H1 (cell line): Measurements from ENCODE around the gene DMAC2. TPM values are rescaled to one million over a fixed set of nuclear protein-coding genes. Genes with fewer than 3 reads are reported as not detected.

ENCODE experiments used
- CTCF ChIA-PET: fragments of 300-600 bp; sonication (Branson Sonifier 250); formaldehyde crosslinking; loops from one replicate; lab custom pipeline; 2021; ENCODE audit not compliant: partially characterized antibody; lab: Charles Lee
- POLR2A ChIA-PET: fragments of 300-600 bp; sonication (Branson Sonifier 250); formaldehyde crosslinking; loops from one replicate; lab custom pipeline; 2021; ENCODE audit warnings: inconsistent platforms; ENCODE audit not compliant: partially characterized antibody; lab: Charles Lee
- DNase-seq, 2 experiments: peaks; one replicate each; pipeline versions ENCODE4 v3.0.0 to v3.0.0-alpha.2; 2010 to 2022; ENCODE audit warnings: low spot score in 2 of 2, low read depth in 1 of 2, mixed read lengths in 1 of 2
- FAIRE-seq: peaks from 2 replicates; lab custom pipeline; 2011; peaks lifted over from hg19 to GRCh38; lab: Jason Lieb, UNC
- H2AFZ ChIP-seq: 2 replicates; pipeline ENCODE4 v1.8.1; 2012; ENCODE audit warnings: low read length, inconsistent platforms
- H2AK5ac ChIP-seq: 2 replicates; pipeline ENCODE4 v1.6.1; 2013; ENCODE audit warnings: low read depth, low read length
- H2BK120ac ChIP-seq: replicated peaks from 2 replicates; pipeline ENCODE3; 2013; ENCODE audit warnings: low read depth, low read length, inconsistent platforms
- H2BK12ac ChIP-seq: 2 replicates; pipeline ENCODE4 v1.6.1; 2013; ENCODE audit warnings: low read depth, low read length
- H2BK15ac ChIP-seq: 2 replicates; pipeline ENCODE4 v1.6.1; 2013; ENCODE audit warnings: low read length
- H2BK20ac ChIP-seq: 2 replicates; pipeline ENCODE4 v1.6.1; 2013; ENCODE audit warnings: low read length
- H2BK5ac ChIP-seq: 2 replicates; pipeline ENCODE4 v1.6.1; 2013; ENCODE audit warnings: low read depth, low read length
- H3K14ac ChIP-seq: 2 replicates; pipeline ENCODE4 v1.6.1; 2013; ENCODE audit warnings: inconsistent platforms; ENCODE audit not compliant: insufficient read length
- H3K18ac ChIP-seq: 2 replicates; pipeline ENCODE4 v1.6.1; 2013; ENCODE audit warnings: low read length; ENCODE audit errors: extremely low read depth
- H3K23ac ChIP-seq: 2 replicates; pipeline ENCODE4 v1.6.1; 2013; ENCODE audit warnings: inconsistent platforms; ENCODE audit not compliant: insufficient read length
- H3K23me2 ChIP-seq: 2 replicates; pipeline ENCODE4 v1.6.1; 2013; ENCODE audit warnings: low read depth, low read length
- H3K27ac ChIP-seq: 2 replicates; pipeline ENCODE4 v1.6.1; 2011; ENCODE audit warnings: low read depth, low read length, inconsistent platforms
- H3K27me3 ChIP-seq, 4 experiments: replicated peaks in 1 of 4; 1 replicate in 1 of 4; 2 replicates in 3 of 4; pipeline versions ENCODE4 v1.6.1 to v1.8.1; 2011 to 2013; ENCODE audit warnings: low read length in 3 of 4, mild to moderate bottlenecking in 3 of 4, inconsistent platforms in 2 of 4, mixed read lengths in 2 of 4, moderate library complexity in 1 of 4; ENCODE audit not compliant: control insufficient read depth in 3 of 4, insufficient read depth in 3 of 4; ENCODE audit errors: extremely low read depth in 1 of 4
- H3K36me3 ChIP-seq, 4 experiments: 2 replicates each; pipeline versions ENCODE4 v1.6.1 to v1.8.1; 2011 to 2013; ENCODE audit warnings: mild to moderate bottlenecking in 4 of 4, low read length in 3 of 4, moderate library complexity in 2 of 4, control low read depth in 1 of 4, inconsistent platforms in 1 of 4; ENCODE audit not compliant: insufficient read depth in 4 of 4, control insufficient read depth in 2 of 4
- H3K4ac ChIP-seq: replicated peaks from 2 replicates; pipeline ENCODE3; 2013; ENCODE audit warnings: low read length, low read depth, mixed read lengths, inconsistent platforms; ENCODE audit not compliant: insufficient read length
- H3K4me1 ChIP-seq, 4 experiments: replicated peaks in 1 of 4; 1 replicate in 1 of 4; 2 replicates in 3 of 4; pipeline versions ENCODE4 v1.6.1 to v1.8.1; 2011 to 2013; ENCODE audit warnings: low read length in 3 of 4, inconsistent platforms in 2 of 4, mixed read lengths in 1 of 4; ENCODE audit not compliant: insufficient read depth in 4 of 4, control insufficient read depth in 3 of 4
- H3K4me2 ChIP-seq, 2 experiments: 2 replicates each; pipeline versions ENCODE4 v1.6.1 to v1.8.1; 2011 to 2013; ENCODE audit warnings: low read depth in 2 of 2, low read length in 2 of 2, control low read depth in 1 of 2, inconsistent platforms in 1 of 2, mild to moderate bottlenecking in 1 of 2; ENCODE audit not compliant: insufficient read depth in 1 of 2
- H3K4me3 ChIP-seq, 4 experiments: fragments of 200-600, 300-600 bp in 1 of 4; sonication (generic), shearing (Covaris generic), sonication (Bioruptor Twin) in 1 of 4; 2 replicates each; pipeline versions ENCODE4 v1.5.1 to v1.8.1; 2011 to 2016; ENCODE audit warnings: low read length in 4 of 4, low read depth in 3 of 4, control low read depth in 2 of 4, inconsistent platforms in 2 of 4, mild to moderate bottlenecking in 2 of 4, mixed read lengths in 1 of 4, moderate library complexity in 1 of 4; ENCODE audit not compliant: insufficient read depth in 2 of 4; ENCODE audit errors: extremely low read depth in 1 of 4
- H3K56ac ChIP-seq: replicated peaks from 2 replicates; pipeline ENCODE3; 2013; ENCODE audit warnings: low read depth, mild to moderate bottlenecking, mixed read lengths, low read length, inconsistent platforms; ENCODE audit not compliant: insufficient read length
- H3K79me1 ChIP-seq: 2 replicates; pipeline ENCODE4 v1.6.1; 2013; ENCODE audit warnings: low read depth, low read length, control low read depth
- H3K79me2 ChIP-seq, 2 experiments: 2 replicates each; pipeline versions ENCODE4 v1.6.1 to v1.8.1; 2012 to 2013; ENCODE audit warnings: low read length in 2 of 2, mild to moderate bottlenecking in 2 of 2, inconsistent platforms in 1 of 2; ENCODE audit not compliant: insufficient read depth in 2 of 2, control insufficient read depth in 1 of 2
- H3K9ac ChIP-seq, 4 experiments: replicated peaks in 1 of 4; 1 replicate in 1 of 4; 2 replicates in 3 of 4; pipeline versions ENCODE4 v1.6.1 to v1.8.1; 2011 to 2013; ENCODE audit warnings: low read depth in 3 of 4, low read length in 3 of 4, control low read depth in 2 of 4, mild to moderate bottlenecking in 2 of 4, moderate library complexity in 2 of 4, inconsistent platforms in 1 of 4; ENCODE audit errors: extremely low read depth in 1 of 4
- H3K9me3 ChIP-seq, 2 experiments: 2 replicates each; pipeline versions ENCODE4 v1.6.1 to v1.8.1; 2012 to 2013; ENCODE audit warnings: mild to moderate bottlenecking in 2 of 2, moderate library complexity in 2 of 2, control low read depth in 1 of 2, inconsistent platforms in 1 of 2, low read depth in 1 of 2, low read length in 1 of 2, mixed read lengths in 1 of 2; ENCODE audit not compliant: insufficient read depth in 2 of 2
- H4K20me1 ChIP-seq, 2 experiments: replicated peaks in 1 of 2; 2 replicates each; pipeline versions ENCODE3 to v1.8.1; 2011 to 2013; ENCODE audit warnings: inconsistent platforms in 2 of 2, low read length in 2 of 2, mild to moderate bottlenecking in 1 of 2; ENCODE audit not compliant: insufficient read depth in 2 of 2, control insufficient read depth in 1 of 2
- H4K5ac ChIP-seq: 2 replicates; pipeline ENCODE4 v1.6.1; 2013; ENCODE audit warnings: low read length, low read depth, mixed read lengths, inconsistent platforms; ENCODE audit not compliant: insufficient read length
- H4K8ac ChIP-seq: 2 replicates; pipeline ENCODE4 v1.8.0; 2013; ENCODE audit warnings: mild to moderate bottlenecking, moderate library complexity, low read length, inconsistent platforms; ENCODE audit not compliant: insufficient read depth; ENCODE audit errors: extremely low read depth
- H4K91ac ChIP-seq: replicated peaks from 2 replicates; pipeline ENCODE3; 2013; ENCODE audit warnings: low read length, mixed read lengths, inconsistent platforms; ENCODE audit not compliant: insufficient read length
- EP300 ChIP-seq, 2 experiments: IDR thresholded peaks; 1 replicate in 1 of 2; 2 replicates in 1 of 2; pipeline ENCODE4 v1.6.1; 2011 to 2012; ENCODE audit warnings: low read depth in 2 of 2, low read length in 2 of 2, mild to moderate bottlenecking in 2 of 2, borderline replicate concordance in 1 of 2, inconsistent platforms in 1 of 2, moderate library complexity in 1 of 2
- MAFK ChIP-seq: IDR thresholded peaks from 2 replicates; pipeline ENCODE4 v1.6.1; 2012; ENCODE audit warnings: low read depth, mild to moderate bottlenecking, improper control_type of control experiment, low read length
- SP2 ChIP-seq: IDR thresholded peaks from 2 replicates; pipeline ENCODE4 v1.6.1; 2012; ENCODE audit warnings: mild to moderate bottlenecking, low read length, inconsistent platforms
- WGBS, 2 experiments: shearing (Covaris generic) in 1 of 2; methylation state at CpG; one replicate each; pipeline versions ENCODE4 v1.1.6 to v1.1.7; 2013 to 2015; ENCODE audit warnings: low lambda C conversion rate in 2 of 2, mixed read lengths in 2 of 2, inconsistent platforms in 1 of 2, low coverage in 1 of 2, missing lambda C conversion rate in 1 of 2; ENCODE audit not compliant: insufficient replicate concordance in 2 of 2, insufficient coverage in 1 of 2, insufficient read length in 1 of 2; ENCODE audit errors: extremely low coverage in 1 of 2, missing lambda C conversion rate in 1 of 2; 5-methylcytosine and 5-hydroxymethylcytosine counted together
- polyA plus RNA-seq, 7 experiments: library from polyadenylated mRNA; depleted of rRNA in 3 of 7; stranded (reverse) in 5 of 7; unstranded in 2 of 7; fragments of >200 nt in 5 of 7; fragments of 200-250 nt in 2 of 7; gene quantifications; 1 replicate in 5 of 7; 2 replicates in 1 of 7; 4 replicates in 1 of 7; pipeline versions ENCODE4 v1.2.1 to v1.2.3, GENCODE V29; 2011 to 2013; ENCODE audit warnings: missing spikeins in 2 of 7, mixed read lengths in 2 of 7
- total RNA-seq: library from RNA; stranded (reverse); fragmentation: NEBNext Ultra II Directional; extraction: Animal tissue kit (Norgen Biotek cat#: 25700); gene quantifications from 2 replicates; pipeline ENCODE4 v1.2.1, GENCODE V29; 2021
- TF ChIP-seq, protein P1 (sequence below): IDR thresholded peaks from 2 replicates; pipeline ENCODE4 v1.6.1; 2012; ENCODE audit warnings: inconsistent platforms

The DMAC2 gene
- total and polyA plus RNA-seq, 2 of the 8 experiments (the other 6 are each of a cell fraction or from before 2014, with no cell fraction given): 86.8 to 170 TPM

DNA sequence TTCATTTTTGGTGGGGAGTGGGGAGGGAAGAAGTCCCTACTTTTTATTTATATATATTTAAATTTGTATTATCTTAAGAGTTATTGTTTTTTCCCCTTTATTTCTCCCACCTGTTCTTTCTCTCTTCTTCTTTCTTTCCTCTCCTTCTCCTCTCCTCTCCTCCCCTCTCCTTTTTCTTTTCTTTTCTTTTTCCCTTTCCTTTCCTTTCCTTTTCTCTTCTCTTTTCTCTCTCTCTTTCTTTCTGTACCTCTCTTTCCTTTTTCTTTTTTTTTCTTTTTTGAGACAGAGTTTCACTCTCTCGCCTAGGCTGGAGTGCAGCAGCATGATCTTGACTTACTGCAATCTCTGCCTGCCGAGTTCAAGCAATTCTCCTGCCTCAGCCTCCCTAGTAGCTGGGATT lies 40.2 kb downstream of the DMAC2 start:
- Histone ChIP-seq H3K27me3 (no peaks in the 10 kb centered on the region), H2BK15ac (no peak overlapping the region), H2BK120ac (no peak overlapping the region), H3K36me3 (no peaks in the 10 kb centered on the region), H3K79me1 (peaks cover 10% of the 10 kb centered on the region; the same call in 1 of the 2 replicates), H4K8ac (no peak overlapping the region), H2AFZ (no peak overlapping the region), H3K56ac (no peak overlapping the region), H3K18ac (no peak overlapping the region), H3K9me3 (no peaks in the 10 kb centered on the region), H3K14ac (no peak overlapping the region), H2AK5ac (no peak overlapping the region), H4K20me1 (peaks cover 0 to 1% of the 10 kb centered on the region in 2 experiments), H3K23ac (no peak overlapping the region), H2BK5ac (no peak overlapping the region), H2BK20ac (no peak overlapping the region), H3K79me2 (peaks cover 0 to 33% of the 10 kb centered on the region in 2 experiments; a peak in 2 of 4 replicates), H4K5ac (no peak overlapping the region), H3K4ac (no peak overlapping the region)
- POLR2A ChIA-PET: interaction anchor here (0.9 to 2.0 kb wide), 4 partner anchors 8 to 40 kb away, joined by 3 to 10 read pairs (median 8); partner anchors contain the start of genes B3GNT8 and DMAC2
- DNase-seq (no peak), FAIRE-seq (no peak)
- CTCF ChIA-PET: no interaction called here
- TF ChIP-seq, protein P1, sequence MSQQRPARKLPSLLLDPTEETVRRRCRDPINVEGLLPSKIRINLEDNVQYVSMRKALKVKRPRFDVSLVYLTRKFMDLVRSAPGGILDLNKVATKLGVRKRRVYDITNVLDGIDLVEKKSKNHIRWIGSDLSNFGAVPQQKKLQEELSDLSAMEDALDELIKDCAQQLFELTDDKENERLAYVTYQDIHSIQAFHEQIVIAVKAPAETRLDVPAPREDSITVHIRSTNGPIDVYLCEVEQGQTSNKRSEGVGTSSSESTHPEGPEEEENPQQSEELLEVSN: no peak
- no peak for TF ChIP-seq EP300 (IDR thresholded peaks at IDR 0.05; ENCODE audit: borderline replicate concordance in 1 of 2, low read depth in 2 of 2, low read length in 2 of 2)
- no peak for TF ChIP-seq MAFK
- TF ChIP-seq SP2: no peak
- TF ChIP-seq, all 59 proteins: peak for 0
- H3K27ac ChIP-seq: no peak overlapping the region
- peaks cover 4% of the 10 kb centered on the region for H3K23me2 ChIP-seq
- peaks cover 0 to 5% (median 0%) of the 10 kb centered on the region in 4 experiments; a peak in 5 of 7 replicates for H3K4me1 ChIP-seq
- H3K4me2 ChIP-seq: no peak overlapping the region; a peak in 1 of 4 replicates
- H4K91ac ChIP-seq: no peak overlapping the region
- H2BK12ac ChIP-seq: no peak overlapping the region
- 87% methylated on average over 2 of the region's 2 CpGs; no CpG with 5 or more reads in 1 of the 2 experiments for WGBS, 2 experiments
- H3K4me3 ChIP-seq: no peak overlapping the region
- H3K9ac ChIP-seq: no peak overlapping the region
